T-helper 2 cell (primary cell): ENCODE results near the gene IFNA16.
"Not testable (repeated sequence)": the region's sequence is repeated elsewhere in the genome, so short reads cannot be mapped to it uniquely, and the experiment has no call there.

Experiments
- DNase-seq, 5 experiments: peaks; one replicate each; pipeline versions ENCODE4 v3.0.0 to v3.0.0-alpha.2; 2012 to 2022

The IFNA16 gene

DNA sequence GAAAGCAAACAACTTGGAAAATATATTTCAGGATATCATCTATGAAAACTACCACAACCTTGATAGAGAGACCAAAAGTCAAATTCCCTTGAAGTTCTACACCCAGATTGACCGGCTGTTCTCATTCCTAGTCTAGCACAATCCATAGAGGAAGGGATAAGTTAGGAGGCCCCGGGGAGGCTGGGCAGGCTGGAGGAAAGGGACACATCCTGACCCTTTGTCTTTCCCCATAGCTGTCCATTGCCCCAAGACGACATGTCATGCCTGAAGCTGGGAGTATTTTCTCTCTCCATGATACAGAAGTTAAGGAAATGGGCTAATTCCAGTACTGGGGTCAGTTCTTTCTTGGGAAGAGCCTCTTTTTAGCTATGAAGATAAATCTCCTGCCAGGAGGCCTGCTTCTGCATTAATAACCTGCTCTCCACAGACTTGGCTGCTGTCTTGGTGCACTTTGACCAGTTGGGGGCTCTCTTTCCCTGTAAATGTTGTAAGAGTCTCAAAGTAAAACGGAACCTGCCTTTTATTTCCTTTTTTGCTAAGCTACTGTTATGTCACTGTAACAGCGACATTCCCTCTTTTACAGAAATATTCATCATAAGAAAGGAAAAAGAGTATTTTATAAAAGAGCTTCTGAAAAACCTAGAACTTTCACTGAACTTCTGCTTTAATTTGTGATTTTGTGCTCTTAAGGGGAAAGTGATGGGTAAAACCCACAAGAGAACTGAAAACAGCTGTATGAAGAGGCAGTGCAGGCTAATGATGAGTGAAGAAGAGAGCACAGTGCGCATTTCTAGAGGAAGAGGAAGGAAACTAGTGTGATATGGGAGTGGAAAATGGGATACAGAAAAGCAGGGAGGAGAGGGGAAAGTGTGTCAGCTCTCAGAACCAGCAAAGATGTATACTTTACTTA, 22.0 kb downstream of the IFNA16 start:
- DNase-seq = peak in 2 of 5 experiments; percentile 13 to 39

DNA sequence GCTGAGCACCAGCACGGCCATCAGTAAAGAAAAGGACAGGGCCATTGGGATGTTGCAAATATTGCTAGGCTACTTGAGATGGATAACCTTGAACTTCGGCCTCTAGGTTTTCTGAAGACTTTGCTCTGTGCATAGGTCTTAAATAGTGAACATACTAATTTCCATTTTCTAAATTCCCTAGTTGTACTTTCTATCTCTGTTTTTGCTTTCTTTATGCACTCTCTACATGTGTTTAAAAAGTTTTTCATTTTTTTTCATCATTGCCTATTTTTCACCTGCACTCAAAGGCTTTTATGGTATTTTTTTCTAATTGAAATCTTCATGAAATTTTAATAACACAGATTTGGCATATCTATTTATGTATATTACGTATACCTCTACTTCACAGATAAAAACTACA, 29.6 kb downstream of the IFNA16 start, which contains the start of gene IFNA4:
Gene IFNA4, minus strand, starts transcription at position 101 of the 400 bp plus-strand sequence. Its CDS starts 56 bp downstream, at position 45.
- not testable (repeated sequence) for DNase-seq

DNA sequence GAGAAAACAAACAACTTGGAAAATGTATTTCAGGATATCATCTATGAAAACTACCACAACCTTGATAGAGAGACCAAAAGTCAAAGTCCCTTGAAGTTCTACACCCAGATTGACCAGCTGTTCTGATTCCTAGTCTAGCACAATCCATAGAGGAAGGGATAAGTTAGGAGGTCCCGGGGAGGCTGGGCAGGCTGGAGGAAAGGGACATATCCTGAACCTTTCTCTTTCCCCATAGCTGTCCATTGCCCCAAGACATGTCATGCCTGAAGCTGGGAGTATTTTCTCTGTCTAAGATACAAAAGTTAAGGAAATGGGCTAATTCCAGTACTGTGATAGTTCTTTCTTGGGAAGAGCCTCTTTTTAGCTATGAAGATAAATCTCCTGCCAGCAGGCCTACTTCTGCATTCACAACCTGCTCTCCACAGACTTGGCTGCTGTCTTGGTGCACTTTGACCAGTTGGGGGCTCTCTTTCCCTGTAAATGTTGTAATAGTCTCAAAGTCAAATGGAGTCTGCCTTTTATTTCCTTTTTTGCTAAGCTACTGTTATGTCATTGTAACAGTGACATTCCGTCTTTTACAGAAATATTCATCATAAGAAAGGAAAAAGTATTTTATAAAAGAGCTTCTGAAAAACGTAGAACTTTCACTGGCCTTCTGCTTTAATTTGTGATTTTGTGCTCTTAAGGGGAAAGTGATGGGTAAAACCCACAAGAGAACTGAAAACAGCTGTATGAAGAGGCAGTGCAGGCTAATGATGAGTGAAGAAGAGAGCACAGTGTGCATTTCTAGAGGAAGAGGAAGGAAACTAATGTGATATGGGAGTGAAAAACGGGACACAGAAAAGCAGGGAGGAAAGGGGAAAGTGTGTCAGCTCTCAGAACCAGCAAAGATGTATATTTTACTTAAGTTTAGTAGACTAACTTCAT, 34.0 kb downstream of the IFNA16 start:
- DNase-seq = peak in 2 of 5 experiments; percentile 7 to 34

DNA sequence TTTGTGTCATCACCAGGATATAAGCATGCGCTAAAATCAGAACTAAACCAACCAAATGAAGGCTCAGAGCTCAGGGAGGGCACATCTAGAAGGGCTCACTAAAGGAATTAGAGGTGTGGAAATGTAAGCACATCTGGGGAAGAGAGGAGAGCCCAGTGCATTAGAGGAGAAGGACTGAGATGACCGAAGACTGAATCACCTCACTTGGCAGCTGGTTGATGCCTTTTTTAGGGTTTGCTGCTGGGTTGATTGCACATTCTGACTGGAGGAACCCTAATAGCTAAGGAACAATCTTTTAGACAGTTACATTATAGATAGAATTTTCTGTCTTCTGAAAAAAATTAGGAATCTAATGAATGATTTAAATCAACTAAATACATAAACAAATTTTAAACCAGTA, 42.4 kb downstream of the IFNA16 start:
- DNase-seq = no peak

DNA sequence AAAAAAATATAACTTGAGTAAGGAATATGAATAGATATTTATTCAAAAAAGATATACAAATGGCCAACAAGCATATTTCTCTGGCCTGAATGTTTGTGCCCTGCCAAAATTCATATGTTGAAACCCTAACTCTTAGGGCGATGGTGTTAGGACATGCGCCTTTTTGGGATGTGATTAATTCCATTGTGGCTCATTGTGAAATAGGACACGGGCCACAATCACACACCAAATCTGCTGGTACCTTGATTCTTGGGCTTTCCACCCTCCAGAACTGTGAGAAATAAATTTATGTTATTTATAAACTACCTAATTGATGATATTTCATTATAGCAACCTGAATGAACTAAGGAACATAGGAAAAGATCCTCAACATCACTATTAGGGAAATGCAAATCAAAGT, 45.0 kb downstream of the IFNA16 start:
- DNase-seq = no peak

DNA sequence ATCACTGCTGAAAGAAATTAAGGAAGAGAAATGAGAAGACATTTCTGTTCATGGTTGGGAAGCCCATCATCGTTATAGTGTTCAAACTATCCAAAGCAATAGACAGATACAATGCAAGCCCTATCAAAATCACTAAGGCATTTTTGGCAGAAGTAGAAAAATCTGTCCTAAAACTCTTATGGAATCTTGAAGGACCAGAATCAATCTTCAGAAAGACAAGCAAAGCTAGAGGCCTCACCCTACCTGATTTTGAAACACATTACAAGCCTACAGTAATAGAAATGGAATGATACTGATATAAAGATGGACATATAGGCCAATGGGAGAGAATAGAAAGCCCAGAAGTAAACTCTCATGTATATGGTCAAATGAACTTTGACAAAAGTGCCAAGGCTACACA, 45.8 kb downstream of the IFNA16 start:
- no peak for DNase-seq

DNA sequence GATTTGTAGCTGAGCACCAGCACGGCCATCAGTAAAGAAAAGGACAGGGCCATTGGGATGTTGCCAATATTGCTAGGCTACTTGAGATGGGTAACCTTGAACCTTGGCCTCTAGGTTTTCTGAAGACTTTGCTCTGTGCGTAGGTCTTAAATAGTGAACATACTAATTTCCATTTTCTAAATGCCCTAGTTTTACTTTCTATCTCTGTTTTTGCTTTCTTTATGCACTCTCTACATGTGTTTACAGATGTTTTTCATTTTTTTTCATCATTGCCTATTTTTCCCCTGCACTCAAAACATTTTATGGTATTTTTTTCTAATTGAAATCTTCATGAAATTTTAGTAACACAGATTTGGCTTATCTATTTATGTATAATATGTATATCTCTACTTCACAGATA, 50.6 kb downstream of the IFNA16 start, which contains the start of gene IFNA21:
Gene IFNA21, minus strand, starts transcription at position 101 of the 400 bp plus-strand sequence. Its CDS starts 48 bp downstream, at position 53.
- DNase-seq = not testable (repeated sequence)
